Mesenteric fat pad (tissue), 1 donor: ENCODE data around the gene TSFM. TPM values are rescaled to one million over a fixed set of nuclear protein-coding genes. Genes with fewer than 3 reads are reported as not detected.
A peak's percentile ranks its signal among the peaks of the same experiment; 100 is the strongest.

Source experiments
- DNase-seq: peaks from one replicate; pipeline ENCODE4 v3.0.0-alpha.2; 2020; ENCODE audit warnings: low spot score
- total RNA-seq: library from RNA; stranded (reverse); fragmentation: NEBNext Ultra II Directional; extraction: Animal tissue kit (Norgen Biotek cat#: 25700); gene quantifications from one replicate; pipeline ENCODE4 v1.2.1, GENCODE V29; 2021
- donor health status: DM: yes; HTN: yes; CAD: no.

Gene TSFM
- total RNA-seq, 1 donor from 2014 or later = 32.7 TPM

- DNase-seq = no peak
Measured at GRCh38 chr12:57745485-57745881, 37.1 kb upstream of the TSFM start.

DNA sequence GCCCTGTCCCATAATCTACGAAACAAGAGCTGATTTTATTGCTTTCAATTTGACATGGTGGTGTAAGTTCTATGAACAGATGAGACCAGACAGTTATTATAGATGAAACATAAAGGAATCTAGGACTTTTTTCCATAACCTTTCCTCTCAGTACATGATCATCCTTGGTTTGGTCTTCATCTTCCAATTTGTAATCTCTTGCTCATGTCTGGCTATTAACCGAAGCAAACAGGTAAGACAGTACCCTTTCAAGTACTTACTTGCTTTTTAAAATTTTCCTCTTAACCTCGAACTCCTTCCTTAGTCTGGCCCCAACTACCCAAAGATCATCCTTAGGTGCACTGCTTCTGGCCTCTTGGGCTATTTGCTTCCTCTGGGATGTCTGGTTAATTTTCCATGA is 36.6 kb upstream of the TSFM start:
- DNase-seq = no peak

GRCh38 chr12:57749061-57749460 is 33.5 kb upstream of the TSFM start:
- no peak for DNase-seq

- no peak for DNase-seq
Measured at GRCh38 chr12:57750561-57751431, 31.8 kb upstream of the TSFM start.

- DNase-seq = no peak
Measured at GRCh38 chr12:57751432-57751787, 31.2 kb upstream of the TSFM start.

DNA sequence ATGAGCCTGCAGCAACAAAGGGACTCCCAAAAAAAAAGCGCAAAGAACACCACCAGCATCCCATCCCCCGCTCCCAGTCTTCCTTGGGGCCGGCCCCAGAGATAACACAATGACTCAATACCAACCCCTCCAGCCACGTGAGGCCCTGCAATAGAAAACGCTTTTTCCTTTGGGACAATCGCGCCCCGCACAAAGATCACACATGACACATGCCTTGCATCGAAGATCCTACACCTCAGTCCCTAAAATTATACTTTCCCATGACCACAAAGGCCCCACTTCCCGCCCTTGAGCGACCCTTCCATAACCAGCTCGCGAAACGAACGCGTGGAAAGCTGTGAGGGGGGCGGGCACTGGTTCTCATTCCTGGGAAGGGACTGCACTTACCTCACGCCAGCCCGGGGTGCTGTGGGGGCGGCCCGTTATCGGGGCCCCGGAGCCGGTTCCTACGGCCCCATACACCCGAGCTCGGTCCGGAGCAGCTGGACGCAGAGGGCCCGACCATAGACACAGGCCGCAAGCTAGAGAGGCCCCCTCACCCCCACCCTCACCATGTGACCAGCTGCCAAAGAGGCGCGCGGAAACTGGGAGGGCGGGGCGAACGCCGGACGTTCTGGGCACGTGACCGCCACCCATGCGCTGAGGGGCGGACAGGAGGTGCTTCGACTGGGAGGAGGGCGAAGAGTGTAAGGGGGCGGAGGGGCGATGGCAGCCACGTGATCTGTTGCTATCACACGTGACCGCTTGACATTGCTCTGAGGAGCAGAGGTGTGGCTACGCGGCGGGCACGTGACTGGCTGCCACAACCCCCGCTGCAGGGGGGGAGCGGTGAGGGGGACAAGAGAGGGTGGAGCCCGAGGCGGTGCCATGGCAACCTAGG is 30.6 kb upstream of the TSFM start, which contains the start of gene CDK4:
Gene CDK4, minus strand, starts transcription at position 523 of the 880 bp plus-strand sequence. CDS start 593 bp downstream, outside the sequence.
- DNase-seq = peak; percentile 99

DNA sequence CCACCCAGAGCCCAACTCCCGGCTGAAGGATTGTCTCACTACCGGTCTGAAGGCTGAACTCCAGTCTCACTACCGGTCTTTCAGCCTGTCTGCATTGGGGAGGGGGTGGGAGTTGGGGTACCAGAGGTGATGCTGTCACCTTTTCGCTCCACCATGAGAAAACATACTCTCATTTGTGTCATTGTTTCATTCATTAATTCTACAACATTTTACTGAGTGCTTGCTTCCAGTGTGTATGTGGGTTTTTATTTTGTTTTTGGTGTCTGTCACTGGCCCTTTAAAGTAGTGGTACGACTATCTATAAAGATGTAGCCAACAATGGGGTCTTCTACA is 30.0 kb upstream of the TSFM start:
- no peak for DNase-seq

DNA sequence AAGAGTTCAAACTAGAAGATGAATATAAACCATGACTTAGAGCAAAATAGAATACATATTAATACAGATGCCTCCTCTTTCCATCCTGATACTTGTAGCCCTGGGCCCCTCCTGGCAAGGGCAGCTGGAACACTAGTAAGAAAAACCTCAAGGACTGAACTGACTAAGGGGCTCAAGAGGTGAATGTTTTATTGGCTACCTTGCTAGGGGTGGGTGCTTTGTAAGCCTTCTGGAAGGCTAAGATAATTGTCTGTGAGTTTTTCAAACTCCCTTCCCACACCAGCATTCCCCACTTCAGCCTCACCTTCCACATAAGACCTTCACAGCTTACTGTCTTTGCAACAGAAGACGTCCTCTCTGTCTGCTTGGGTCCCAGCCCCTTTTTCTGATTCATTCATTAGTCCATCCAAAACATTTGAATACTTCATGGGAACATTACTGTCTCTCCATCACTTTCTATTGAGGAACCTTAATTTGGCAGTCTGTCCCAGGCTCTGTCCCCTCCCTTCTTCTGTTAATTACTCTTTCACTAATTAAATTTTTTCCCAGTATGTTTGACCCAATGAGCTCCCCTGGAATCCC is 28.7 kb upstream of the TSFM start:
- DNase-seq = no peak

DNA sequence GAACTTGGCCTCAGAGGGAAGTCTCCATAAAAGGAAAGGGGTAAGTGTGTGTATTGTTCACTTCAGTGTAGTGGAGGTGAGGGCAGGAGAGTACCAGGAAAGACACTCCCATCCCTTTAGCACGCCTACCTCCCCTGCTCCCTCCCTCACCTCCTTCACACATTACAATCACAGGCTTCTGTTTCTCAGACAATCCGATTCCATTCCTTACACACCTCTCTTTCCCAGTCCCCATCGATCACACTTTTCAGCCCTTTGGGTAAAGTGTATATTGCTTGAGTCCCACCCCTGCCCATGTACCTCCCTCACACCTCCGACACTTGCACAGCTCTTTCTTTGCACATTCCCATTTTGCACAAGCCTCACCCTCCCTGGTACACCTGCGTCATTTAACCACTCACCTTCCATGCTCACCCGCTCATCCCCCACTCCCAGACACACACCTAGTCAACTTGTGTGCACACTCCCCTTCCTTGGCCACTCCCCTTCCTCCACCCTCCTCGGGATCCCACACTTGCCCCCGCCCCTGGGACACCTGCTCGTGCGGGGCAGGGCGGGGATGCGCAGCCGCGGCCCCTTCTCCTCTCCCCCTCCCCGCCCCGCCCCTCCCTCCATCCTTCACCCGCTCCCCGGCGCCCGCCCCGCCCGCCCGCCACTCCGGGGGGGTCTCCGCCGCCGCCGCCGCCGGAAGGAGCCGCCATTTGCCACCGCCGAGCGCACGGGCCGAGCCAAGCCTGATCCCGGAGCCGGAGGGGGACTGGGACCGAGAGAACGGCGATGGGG is 28.0 kb upstream of the TSFM start, which contains the start of gene MARCHF9:
Gene MARCHF9, plus strand, starts transcription at position 693 of the 783 bp plus-strand sequence. CDS start 426 bp downstream, outside the sequence.
- no peak for DNase-seq

- DNase-seq = no peak
Measured at GRCh38 chr12:57755194-57755453, 27.5 kb upstream of the TSFM start.

DNA sequence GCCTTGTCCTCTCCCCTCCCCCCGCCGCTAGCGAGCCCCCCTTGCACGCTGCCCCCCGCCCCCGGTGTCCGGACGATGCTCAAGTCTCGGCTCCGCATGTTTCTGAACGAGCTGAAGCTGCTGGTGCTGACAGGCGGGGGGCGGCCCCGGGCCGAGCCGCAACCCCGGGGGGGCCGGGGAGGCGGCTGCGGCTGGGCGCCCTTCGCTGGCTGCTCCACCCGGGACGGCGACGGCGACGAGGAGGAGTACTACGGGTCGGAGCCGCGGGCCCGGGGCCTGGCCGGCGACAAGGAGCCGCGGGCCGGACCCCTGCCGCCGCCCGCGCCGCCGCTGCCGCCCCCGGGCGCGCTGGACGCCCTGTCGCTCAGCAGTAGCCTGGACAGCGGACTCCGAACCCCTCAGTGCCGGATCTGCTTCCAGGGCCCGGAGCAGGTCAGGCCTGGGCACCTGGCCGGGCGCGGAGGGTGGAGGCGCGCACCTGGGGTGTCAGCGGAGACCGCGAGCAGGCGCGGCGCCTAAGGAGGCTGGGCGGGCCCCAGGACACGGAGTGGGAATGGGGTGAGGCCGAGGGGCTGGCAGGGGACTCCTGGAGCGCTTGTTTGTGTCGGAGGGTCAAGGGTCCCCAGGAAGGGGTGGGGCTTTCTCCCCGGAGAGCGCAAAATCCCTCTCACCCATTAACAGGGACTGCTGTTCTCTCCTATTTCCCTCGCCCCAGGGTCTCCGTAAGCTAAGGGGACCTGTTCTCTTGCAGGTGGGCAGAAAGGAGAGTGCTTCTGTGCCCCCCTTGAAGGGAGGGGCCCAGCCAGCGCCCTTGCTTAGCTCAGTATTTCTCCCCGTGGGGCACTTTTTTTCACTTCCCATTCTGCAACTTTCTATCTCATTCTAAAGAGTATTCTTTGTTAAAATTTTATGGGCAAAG is 26.9 kb upstream of the TSFM start:
- DNase-seq = no peak

- DNase-seq = no peak
Measured at GRCh38 chr12:57756406-57757341, 25.9 kb upstream of the TSFM start.

DNA sequence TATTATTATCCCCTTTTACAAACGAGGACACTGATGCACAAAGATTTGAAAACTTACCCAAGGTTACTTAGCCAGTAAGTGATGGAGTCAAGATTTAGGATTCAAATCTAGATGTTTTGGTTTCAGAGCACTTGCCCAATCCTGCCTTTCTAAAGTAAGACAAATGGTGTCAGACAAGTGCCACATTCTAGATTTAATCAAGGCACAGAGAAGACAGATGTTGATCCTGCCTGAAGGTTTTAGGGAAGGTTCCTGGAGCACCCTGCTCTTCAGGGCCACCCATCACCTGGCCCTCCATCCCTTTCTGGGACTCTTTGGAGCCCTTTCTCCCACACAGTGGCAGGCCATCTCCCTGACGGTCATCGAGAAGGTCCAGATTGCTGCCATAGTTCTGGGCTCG is 24.8 kb upstream of the TSFM start:
- DNase-seq = no peak

DNA sequence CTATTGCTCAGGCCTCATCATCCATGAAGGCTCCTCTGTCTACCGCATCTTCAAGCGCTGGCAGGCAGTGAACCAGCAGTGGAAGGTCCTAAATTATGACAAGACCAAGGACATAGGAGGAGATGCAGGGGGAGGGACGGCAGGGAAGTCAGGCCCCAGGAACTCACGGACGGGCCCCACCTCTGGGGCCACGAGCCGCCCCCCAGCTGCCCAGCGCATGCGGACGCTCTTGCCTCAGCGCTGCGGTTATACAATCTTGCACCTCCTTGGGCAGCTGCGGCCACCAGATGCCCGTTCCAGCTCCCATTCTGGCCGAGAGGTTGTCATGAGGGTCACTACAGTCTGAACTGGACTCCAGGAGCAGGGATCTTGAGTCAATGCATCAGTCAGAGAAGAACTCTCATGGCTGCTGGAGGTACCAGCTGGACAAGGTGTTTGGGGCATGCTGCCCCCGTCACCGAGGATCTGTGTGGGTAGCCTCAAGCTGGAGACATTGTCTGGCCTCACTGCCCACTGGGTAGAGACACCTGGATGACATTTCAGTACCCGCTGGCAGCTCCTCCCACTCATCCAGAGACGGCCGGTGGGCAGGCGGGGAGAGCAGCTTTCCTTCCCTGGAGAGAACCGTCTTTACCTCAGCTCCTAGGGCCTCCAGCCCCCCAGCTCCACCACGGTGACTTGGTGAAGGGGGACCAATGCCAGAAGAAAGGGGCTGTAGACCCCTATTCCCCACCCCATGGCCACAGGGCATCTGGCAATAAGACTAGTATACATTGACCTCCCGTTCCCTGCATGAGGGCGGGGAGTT is 23.8 kb upstream of the TSFM start:
- no peak for DNase-seq

DNA sequence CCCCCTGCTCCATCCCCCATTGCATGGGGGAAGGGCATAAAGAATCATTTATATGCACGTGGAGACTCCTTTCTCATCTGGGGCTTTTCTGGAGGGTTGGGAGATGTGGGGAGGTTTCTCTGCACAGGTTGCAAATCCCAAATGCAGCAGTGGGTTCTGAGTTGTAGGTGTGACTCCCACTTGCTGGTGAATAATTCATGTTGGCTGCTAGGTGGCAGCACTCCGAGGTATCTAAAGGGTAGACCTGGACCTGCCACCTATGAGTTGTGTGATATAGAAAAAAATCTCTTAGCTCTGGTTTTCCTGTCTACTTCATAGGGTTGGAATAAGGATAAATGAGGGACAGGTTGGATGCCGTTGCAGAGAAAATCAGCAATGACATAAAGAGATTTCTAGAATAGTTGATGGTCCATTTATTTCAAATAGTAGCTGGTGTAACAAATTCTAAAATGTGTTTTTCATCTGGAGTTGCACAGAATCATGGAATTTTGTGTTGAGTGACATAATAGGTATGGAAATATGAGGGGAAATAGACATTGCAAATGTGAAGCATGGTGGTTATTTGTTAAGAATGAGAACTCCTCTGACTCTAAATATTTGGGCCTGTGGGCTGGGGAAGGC is 23.1 kb upstream of the TSFM start:
- no peak for DNase-seq

DNA sequence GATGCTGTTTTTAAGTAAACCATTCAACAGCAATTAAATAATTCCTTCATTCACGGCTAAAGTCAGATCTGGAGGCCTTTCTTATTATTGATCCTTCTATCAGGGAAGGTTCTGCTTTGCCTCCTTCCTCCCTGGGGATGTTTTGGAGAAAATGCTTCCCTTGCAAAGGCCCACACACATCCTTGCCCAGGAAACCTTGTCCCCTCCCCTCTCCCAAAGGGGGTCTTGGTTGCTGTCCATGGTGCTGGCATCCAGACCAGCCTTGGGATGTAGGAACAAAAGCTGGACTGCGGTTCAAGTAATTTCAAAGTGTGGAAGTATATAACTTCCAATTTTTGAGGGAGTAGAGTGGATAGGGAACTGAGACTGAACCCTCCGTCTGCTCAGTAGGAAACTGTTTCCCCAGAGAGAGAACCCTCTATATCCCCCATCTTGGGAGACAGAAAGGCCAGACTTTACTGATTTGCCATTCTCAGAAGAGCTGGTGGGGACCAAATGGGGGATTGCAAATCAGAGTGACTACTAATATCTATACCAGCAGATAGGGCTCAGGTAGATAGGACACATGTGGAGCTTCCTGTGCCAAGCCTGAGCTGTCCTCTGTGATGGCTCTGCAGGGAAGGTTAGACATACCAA is 22.1 kb upstream of the TSFM start:
- DNase-seq = no peak

DNA sequence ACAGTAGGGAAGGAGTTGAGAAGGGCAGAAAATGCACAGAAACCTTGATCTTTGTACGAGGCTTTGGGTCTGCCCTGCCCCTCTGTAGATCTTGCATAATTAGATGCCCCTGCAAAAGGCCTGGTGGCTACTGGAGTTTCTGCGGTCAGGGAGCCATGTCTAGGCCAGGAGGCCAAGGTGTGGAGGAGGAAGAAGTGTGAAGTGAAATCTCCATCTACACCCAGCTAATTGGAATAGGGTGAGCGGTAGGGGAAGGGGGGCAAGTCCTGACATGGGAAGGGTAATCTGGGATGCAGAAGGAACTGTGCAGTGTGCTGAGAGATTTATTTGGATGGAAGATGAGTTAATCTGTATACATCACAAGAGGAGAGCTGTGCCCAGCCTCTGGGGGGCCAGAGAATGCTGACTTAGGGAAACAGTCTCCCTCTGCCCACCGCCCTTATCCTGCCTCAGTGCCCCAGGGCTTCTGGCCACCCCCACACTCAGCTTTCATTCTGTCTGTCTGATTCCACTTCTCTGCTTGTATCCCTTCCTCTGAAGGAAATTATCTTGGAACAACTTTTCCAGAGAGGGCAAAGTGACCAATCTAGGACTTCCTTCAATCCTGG is 21.1 kb upstream of the TSFM start:
- no peak for DNase-seq
